ENCODE results near the gene SND1. TPM values are rescaled to one million over a fixed set of nuclear protein-coding genes. Genes with fewer than 3 reads are reported as not detected.

Gene SND1
- total RNA-seq, 3 donors from 2014 or later = 83.5 to 131 (median 120) TPM

DNA sequence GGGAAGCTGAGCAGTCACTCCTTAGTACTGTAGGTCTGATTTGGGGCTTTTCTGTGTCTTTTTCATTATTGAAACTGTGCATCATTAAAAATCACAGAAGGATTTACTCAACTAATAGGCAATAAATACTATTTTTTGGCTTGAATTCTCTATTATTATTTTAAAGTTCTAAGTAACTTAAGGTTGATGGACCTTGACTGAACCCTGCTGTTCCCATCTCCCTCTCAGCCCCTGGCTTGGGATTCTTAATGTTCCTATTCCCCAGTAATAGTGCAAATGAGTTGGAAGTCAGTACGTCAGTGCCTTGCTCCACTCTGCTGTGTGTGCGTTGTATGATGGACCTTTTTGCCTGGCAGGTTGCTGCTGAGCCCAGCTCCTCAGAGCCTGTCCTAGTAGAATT, 166.3 kb downstream of the SND1 start:
- intact Hi-C loops (cut with DNase I; ENCODE audit: low total_unique reads) = no loop called here
- no peak for DNase-seq (ENCODE audit: low spot score in 2 of 2)
- H3K4me1 ChIP-seq = no peaks in the 10 kb centered on the region
- no peaks in the 10 kb centered on the region for H3K27me3 ChIP-seq
- H3K4me3 ChIP-seq = no peak overlapping the region
- H3K9me3 ChIP-seq = no peaks in the 10 kb centered on the region
- H3K27ac ChIP-seq = no peak overlapping the region
- no peaks in the 10 kb centered on the region for H3K36me3 ChIP-seq
- TF ChIP-seq POLR2A (IDR thresholded peaks at IDR 0.05) (no peak), POLR2AphosphoS5 (IDR thresholded peaks at IDR 0.05) (no peak)
- TF ChIP-seq, protein P1, sequence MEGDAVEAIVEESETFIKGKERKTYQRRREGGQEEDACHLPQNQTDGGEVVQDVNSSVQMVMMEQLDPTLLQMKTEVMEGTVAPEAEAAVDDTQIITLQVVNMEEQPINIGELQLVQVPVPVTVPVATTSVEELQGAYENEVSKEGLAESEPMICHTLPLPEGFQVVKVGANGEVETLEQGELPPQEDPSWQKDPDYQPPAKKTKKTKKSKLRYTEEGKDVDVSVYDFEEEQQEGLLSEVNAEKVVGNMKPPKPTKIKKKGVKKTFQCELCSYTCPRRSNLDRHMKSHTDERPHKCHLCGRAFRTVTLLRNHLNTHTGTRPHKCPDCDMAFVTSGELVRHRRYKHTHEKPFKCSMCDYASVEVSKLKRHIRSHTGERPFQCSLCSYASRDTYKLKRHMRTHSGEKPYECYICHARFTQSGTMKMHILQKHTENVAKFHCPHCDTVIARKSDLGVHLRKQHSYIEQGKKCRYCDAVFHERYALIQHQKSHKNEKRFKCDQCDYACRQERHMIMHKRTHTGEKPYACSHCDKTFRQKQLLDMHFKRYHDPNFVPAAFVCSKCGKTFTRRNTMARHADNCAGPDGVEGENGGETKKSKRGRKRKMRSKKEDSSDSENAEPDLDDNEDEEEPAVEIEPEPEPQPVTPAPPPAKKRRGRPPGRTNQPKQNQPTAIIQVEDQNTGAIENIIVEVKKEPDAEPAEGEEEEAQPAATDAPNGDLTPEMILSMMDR (IDR thresholded peaks at IDR 0.05) = no peak

GRCh38 chr7:127819975-127820731, 168.2 kb downstream of the SND1 start:
- intact Hi-C loops (cut with DNase I; ENCODE audit: low total_unique reads) = no loop called here
- Histone ChIP-seq H3K36me3 (no peaks in the 10 kb centered on the region), H3K9me3 (no peaks in the 10 kb centered on the region), H3K27ac (no peak overlapping the region), H3K27me3 (no peaks in the 10 kb centered on the region), H3K4me1 (no peaks in the 10 kb centered on the region), H3K4me3 (no peak overlapping the region)
- DNase-seq (ENCODE audit: low spot score in 2 of 2) = no peak
- TF ChIP-seq POLR2AphosphoS5 (IDR thresholded peaks at IDR 0.05) = no peak
- TF ChIP-seq, protein P1 (IDR thresholded peaks at IDR 0.05) = no peak
- no peak for TF ChIP-seq POLR2A (IDR thresholded peaks at IDR 0.05)

- no peaks in the 10 kb centered on the region for H3K9me3 ChIP-seq
- no peak overlapping the region for H3K27ac ChIP-seq
- no peaks in the 10 kb centered on the region for H3K36me3 ChIP-seq
- intact Hi-C loops (cut with DNase I; ENCODE audit: low total_unique reads) = no loop called here
- TF ChIP-seq POLR2AphosphoS5 (IDR thresholded peaks at IDR 0.05) (no peak), POLR2A (IDR thresholded peaks at IDR 0.05) (no peak)
- TF ChIP-seq, protein P1 (IDR thresholded peaks at IDR 0.05) = no peak
- no peaks in the 10 kb centered on the region for H3K4me1 ChIP-seq
- no peak overlapping the region for H3K4me3 ChIP-seq
- DNase-seq (ENCODE audit: low spot score in 2 of 2) = no peak
- no peaks in the 10 kb centered on the region for H3K27me3 ChIP-seq
Measured at GRCh38 chr7:127820732-127821085, 168.7 kb downstream of the SND1 start.

- TF ChIP-seq, protein P1 (IDR thresholded peaks at IDR 0.05) = no peak
- TF ChIP-seq POLR2AphosphoS5 (IDR thresholded peaks at IDR 0.05) = no peak
- no peak for TF ChIP-seq POLR2A (IDR thresholded peaks at IDR 0.05)
- H3K9me3 ChIP-seq = no peaks in the 10 kb centered on the region
- H3K4me1 ChIP-seq = no peaks in the 10 kb centered on the region
- no peak overlapping the region for H3K27ac ChIP-seq
- DNase-seq (ENCODE audit: low spot score in 2 of 2) = no peak
- H3K36me3 ChIP-seq = no peaks in the 10 kb centered on the region
- no peak overlapping the region for H3K4me3 ChIP-seq
- H3K27me3 ChIP-seq = no peaks in the 10 kb centered on the region
- intact Hi-C loops (cut with DNase I; ENCODE audit: low total_unique reads) = no loop called here
Measured at GRCh38 chr7:127821146-127821545, 169.2 kb downstream of the SND1 start.

- Histone ChIP-seq H3K27ac (no peak overlapping the region), H3K9me3 (no peaks in the 10 kb centered on the region), H3K4me3 (no peak overlapping the region), H3K4me1 (no peaks in the 10 kb centered on the region), H3K36me3 (no peaks in the 10 kb centered on the region), H3K27me3 (no peaks in the 10 kb centered on the region)
- intact Hi-C loops (cut with DNase I; ENCODE audit: low total_unique reads) = no loop called here
- TF ChIP-seq POLR2AphosphoS5 (IDR thresholded peaks at IDR 0.05) = no peak
- TF ChIP-seq, protein P1 (IDR thresholded peaks at IDR 0.05) = no peak
- no peak for TF ChIP-seq POLR2A (IDR thresholded peaks at IDR 0.05)
- no peak for DNase-seq (ENCODE audit: low spot score in 2 of 2)
Measured at GRCh38 chr7:127822822-127823508, 171.0 kb downstream of the SND1 start.

All from breast epithelium (tissue), 4 donors.